ENCODE measurements around the gene ATP6V1B1.

ATP6V1B1 gene

DNA sequence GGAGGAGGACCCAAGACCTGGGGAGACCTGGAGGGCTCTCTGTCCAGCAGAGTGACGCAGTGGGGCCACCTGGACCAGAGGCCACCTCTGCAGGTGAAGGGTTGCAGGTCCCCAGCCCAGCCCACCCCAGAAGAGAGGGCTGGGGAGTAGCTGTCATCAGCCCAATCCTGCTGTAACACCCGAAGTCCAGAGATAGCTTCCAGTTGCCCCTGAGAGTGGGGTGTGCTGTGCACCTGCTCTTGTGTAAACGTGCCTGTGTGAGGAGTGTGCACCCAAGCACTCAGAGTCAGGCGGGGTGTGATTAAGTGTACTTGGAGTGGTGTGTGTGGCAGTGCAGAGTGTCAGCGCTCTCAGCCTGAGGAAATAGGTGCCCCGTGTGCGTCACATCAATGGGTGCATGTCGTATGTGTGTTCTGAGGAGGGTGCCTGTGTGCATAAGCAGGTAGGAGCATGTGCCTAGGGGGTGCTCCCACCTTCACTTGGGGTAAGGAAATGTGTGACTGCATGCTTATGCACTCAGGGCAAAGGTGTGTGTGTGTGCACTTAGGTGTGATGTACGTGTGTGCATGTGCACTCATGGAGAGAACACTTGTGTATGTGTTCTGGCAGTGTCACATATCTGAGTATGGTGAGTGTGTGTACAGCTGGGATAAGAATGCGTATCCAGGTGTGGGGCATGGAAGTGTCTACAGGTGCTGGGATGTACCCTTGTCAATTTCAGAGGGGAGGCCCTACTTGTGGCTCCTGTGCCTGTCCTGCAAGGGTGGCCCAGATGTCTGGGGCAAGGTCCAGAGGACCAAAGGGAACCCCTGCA, 672 bp downstream of the ATP6V1B1 start:
- no peak overlapping the region for H3K4me3 ChIP-seq (ENCODE audit: low read length)
- DNase-seq (ENCODE audit: low read depth): no peak
- TF ChIP-seq, protein P1, sequence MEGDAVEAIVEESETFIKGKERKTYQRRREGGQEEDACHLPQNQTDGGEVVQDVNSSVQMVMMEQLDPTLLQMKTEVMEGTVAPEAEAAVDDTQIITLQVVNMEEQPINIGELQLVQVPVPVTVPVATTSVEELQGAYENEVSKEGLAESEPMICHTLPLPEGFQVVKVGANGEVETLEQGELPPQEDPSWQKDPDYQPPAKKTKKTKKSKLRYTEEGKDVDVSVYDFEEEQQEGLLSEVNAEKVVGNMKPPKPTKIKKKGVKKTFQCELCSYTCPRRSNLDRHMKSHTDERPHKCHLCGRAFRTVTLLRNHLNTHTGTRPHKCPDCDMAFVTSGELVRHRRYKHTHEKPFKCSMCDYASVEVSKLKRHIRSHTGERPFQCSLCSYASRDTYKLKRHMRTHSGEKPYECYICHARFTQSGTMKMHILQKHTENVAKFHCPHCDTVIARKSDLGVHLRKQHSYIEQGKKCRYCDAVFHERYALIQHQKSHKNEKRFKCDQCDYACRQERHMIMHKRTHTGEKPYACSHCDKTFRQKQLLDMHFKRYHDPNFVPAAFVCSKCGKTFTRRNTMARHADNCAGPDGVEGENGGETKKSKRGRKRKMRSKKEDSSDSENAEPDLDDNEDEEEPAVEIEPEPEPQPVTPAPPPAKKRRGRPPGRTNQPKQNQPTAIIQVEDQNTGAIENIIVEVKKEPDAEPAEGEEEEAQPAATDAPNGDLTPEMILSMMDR (conservative IDR thresholded peaks at IDR 0.05; ENCODE audit: low read length): no peak

DNA sequence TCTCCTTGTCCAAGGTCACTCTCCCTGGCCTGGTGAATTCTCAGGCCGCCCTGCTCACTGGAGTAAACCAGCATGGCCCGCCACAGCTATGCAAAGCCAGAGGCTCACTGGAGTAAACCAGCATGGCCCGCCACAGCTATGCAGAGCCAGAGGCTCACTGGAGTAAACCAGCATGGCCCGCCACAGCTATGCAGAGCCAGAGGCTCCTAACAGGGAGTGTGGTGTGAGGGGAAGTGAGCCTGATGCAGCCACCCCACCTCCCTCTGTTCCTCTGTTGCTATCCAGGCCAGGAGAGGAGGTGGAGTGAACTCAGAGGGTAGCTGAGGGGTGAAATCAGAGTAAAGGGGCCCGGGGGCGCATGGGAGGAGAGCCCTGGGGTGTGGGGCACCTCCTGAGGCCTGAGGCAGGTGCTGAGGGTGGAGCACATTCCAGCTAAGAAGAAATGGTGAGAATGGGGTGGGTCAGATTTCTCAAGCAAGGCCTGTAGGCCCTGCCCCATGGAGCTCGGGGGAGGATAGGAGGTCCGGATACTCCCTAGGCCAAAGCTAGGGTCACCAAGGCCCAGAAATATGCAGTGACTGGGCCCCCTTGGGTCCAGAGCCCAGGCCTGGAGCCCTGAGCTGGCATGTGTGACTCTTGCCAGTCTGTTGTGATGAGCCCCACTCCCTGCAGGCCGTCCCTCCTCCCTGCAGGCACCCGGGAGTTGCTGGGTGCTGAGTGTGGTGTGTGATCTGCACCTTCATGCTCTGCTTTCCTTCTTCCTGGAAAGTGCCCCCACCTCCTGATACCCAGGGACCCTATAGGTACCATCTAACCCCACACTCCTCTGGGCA, 1.5 kb downstream of the ATP6V1B1 start:
- TF ChIP-seq, protein P1 (conservative IDR thresholded peaks at IDR 0.05; ENCODE audit: low read length): no peak
- DNase-seq (ENCODE audit: low read depth): peak; percentile 24
- H3K4me3 ChIP-seq (ENCODE audit: low read length): no peak overlapping the region

DNA sequence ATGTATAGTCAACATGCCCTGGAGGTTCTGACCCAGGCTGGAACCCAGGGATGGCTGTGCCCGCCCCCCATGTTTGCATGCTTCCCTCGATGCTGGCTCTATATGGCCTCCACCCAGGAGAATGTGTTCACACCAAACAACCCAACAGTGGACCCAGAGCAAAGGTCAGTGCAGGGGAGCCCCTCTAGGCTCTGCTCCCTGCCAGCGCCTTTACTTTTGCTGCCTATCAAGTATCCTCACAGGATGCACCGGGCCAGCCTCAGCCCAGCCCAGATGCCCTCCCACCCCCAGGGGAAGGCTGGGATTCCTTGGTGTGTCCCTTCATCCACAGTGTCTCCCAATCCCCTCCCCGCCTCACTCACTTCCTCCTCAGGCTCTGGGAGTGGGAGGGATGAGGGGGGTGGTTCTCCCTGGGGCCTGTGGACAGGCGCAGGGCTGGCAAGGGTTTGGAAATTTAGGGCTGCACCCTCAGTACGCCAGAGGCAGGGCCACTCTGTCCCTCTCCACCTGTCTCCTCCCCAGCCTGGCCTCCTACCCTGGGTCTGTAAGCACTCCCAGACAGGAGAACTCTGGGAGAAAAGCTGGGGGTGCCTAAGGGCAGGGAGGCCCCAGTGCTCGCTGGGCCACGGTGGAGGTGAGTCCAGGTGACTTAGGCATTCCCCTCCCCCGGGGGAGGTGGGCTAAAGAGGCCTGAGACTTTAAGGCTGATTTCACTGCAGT, 2.3 kb downstream of the ATP6V1B1 start:
- TF ChIP-seq, protein P1 (conservative IDR thresholded peaks at IDR 0.05; ENCODE audit: low read length): no peak
- H3K4me3 ChIP-seq (ENCODE audit: low read length): no peak overlapping the region
- no peak for DNase-seq (ENCODE audit: low read depth)

DNA sequence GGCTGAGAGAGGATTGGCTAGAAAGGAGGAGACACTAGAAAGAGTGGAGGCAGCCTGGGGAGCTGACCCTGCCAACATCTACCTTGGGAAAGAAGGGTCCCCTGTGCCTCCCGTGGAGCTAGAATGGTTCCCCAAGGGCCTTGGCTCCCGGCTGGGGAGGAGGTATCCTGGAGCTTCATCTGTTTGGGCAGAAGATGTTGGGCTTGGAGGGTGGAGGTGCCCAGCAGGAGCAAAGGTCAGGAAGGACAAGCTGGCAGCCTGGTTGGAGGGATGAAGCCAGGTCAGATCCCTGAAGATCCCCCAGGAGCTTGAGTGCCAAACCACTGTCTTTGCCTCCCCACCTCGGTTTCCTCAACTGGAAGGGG, 2.9 kb downstream of the ATP6V1B1 start:
- H3K4me3 ChIP-seq (ENCODE audit: low read length): no peak overlapping the region
- TF ChIP-seq, protein P1 (conservative IDR thresholded peaks at IDR 0.05; ENCODE audit: low read length): no peak
- no peak for DNase-seq (ENCODE audit: low read depth)

DNA sequence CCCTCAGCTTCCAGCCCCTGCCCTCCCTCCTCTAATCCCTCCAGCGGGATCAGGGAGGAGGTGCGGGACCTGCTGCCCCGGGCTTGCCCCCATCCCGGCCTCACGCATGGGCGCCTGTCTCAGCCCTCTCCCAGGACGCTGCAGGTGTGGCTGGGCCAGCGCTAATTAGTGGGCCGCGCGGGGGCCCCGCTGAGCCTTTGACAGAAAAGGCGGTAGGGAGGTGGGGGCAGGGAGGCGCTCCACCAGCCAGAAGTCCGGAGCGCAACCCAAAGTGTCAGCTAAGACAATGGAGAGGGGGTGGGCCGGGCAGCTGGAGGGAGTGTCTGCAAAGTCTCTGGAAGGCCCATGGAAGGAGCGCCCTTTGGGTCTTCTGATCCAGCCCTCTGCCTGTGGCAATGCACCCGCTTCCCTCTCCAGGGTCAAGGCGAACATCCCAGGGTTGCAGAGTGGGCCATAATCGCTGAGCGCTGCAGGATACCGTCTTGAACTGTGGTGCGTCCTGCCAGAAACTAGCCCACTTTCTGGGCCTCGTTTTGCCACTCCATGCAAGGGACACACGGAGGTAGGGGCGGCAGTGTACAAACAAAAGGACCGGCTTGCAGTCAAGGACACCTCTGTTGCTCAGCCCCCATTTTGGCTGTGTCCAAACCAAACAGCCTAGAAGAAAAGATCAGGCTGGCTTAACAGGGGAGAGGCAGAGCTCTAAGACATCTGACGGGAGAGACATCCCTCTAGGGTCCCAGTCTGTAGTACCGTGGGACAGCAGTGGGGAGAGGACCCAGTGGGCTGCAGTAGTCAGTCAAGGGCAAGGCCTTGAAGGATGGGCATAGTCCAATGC, 3.5 kb downstream of the ATP6V1B1 start:
- no peak for DNase-seq (ENCODE audit: low read depth)
- TF ChIP-seq, protein P1 (conservative IDR thresholded peaks at IDR 0.05; ENCODE audit: low read length): no peak
- no peak overlapping the region for H3K4me3 ChIP-seq (ENCODE audit: low read length)

DNA sequence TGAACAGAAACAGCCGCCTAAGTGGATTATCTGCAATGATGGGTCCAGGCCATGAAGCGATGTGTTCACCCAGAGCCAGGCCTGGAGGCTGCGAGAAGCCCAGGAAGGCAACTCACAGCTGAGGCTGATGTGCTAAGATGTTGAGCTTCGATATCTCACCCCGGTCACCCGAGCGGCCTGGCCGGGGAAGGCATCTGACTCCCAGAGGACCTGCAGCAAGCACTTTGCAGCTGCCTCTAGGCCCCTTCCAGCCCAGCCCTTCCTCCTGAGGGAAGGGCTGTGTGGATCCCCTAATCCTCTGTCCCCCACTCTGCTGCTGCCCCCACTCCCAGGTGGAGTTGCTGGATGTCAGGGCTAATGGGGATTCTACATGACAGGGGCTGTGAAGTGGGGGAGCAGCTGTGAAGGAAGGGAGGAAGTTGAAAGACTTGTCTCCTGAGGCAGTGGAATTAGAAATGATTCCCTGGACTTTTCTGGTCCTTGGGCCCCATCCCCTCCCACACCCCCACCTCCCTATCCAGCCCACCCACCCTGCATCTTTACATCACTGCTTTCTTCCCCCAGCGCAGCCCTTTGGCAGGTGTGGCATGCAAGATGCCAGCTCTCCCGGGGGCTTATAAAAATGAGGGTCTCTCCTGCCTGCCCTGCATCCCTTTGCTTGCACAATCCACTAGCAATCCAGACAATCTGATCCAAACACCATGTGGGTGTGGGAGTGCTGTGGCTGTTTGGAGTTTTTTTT, 4.3 kb downstream of the ATP6V1B1 start:
- TF ChIP-seq, protein P1 (conservative IDR thresholded peaks at IDR 0.05; ENCODE audit: low read length): no peak
- DNase-seq (ENCODE audit: low read depth): no peak
- no peak overlapping the region for H3K4me3 ChIP-seq (ENCODE audit: low read length)
